ENCODE data around the gene NLRP3.
"Not testable (repeated sequence)": the region's sequence is repeated elsewhere in the genome, so short reads cannot be mapped to it uniquely, and the experiment has no call there.

NLRP3 gene

GRCh38 chr1:247392088-247392487 is 23.9 kb upstream of the NLRP3 start:
- no peak for DNase-seq

- not testable (repeated sequence) for DNase-seq
Measured at GRCh38 chr1:247395075-247395474, 20.9 kb upstream of the NLRP3 start.

GRCh38 chr1:247400685-247401084 is 15.3 kb upstream of the NLRP3 start:
- DNase-seq = no peak

- no peak for DNase-seq
Measured at GRCh38 chr1:247401310-247402119, 14.5 kb upstream of the NLRP3 start.

GRCh38 chr1:247402120-247402675 is 13.8 kb upstream of the NLRP3 start:
- no peak for DNase-seq

GRCh38 chr1:247406014-247406656 is 9.8 kb upstream of the NLRP3 start:
- DNase-seq = no peak

- DNase-seq = peak; percentile 61
Measured at GRCh38 chr1:247407180-247407616, 8.8 kb upstream of the NLRP3 start.

GRCh38 chr1:247408100-247408499 is 7.9 kb upstream of the NLRP3 start:
- DNase-seq = no peak

GRCh38 chr1:247409869-247410544 is 6.0 kb upstream of the NLRP3 start:
- no peak for DNase-seq

- DNase-seq = no peak
Measured at GRCh38 chr1:247411621-247412327, 4.2 kb upstream of the NLRP3 start.

GRCh38 chr1:247417831-247418230 is 1.9 kb downstream of the NLRP3 start:
- no peak for DNase-seq

- DNase-seq = no peak
Measured at GRCh38 chr1:247419336-247419735, 3.4 kb downstream of the NLRP3 start.

GRCh38 chr1:247421074-247421473 is 5.1 kb downstream of the NLRP3 start:
- no peak for DNase-seq

- DNase-seq = no peak
Measured at GRCh38 chr1:247429496-247429895, 13.5 kb downstream of the NLRP3 start.

GRCh38 chr1:247430434-247430833 is 14.5 kb downstream of the NLRP3 start:
- no peak for DNase-seq

- DNase-seq = no peak
Measured at GRCh38 chr1:247431643-247432042, 15.7 kb downstream of the NLRP3 start.

GRCh38 chr1:247434005-247434404 is 18.0 kb downstream of the NLRP3 start:
- DNase-seq = no peak

GRCh38 chr1:247435030-247435758 is 19.2 kb downstream of the NLRP3 start:
- DNase-seq = no peak

- no peak for DNase-seq
Measured at GRCh38 chr1:247435759-247436147, 19.8 kb downstream of the NLRP3 start.

GRCh38 chr1:247437551-247438505 is 21.9 kb downstream of the NLRP3 start:
- no peak for DNase-seq

All from activated gamma-delta T cell treated with Interleukin-2 at 50 U/mL for 16 hours (primary cell).